ENCODE measurements around the gene KIFC1.

The KIFC1 gene

GRCh38 chr6:33412140-33413009, 20.8 kb downstream of the KIFC1 start:
- no peak for DNase-seq

DNA sequence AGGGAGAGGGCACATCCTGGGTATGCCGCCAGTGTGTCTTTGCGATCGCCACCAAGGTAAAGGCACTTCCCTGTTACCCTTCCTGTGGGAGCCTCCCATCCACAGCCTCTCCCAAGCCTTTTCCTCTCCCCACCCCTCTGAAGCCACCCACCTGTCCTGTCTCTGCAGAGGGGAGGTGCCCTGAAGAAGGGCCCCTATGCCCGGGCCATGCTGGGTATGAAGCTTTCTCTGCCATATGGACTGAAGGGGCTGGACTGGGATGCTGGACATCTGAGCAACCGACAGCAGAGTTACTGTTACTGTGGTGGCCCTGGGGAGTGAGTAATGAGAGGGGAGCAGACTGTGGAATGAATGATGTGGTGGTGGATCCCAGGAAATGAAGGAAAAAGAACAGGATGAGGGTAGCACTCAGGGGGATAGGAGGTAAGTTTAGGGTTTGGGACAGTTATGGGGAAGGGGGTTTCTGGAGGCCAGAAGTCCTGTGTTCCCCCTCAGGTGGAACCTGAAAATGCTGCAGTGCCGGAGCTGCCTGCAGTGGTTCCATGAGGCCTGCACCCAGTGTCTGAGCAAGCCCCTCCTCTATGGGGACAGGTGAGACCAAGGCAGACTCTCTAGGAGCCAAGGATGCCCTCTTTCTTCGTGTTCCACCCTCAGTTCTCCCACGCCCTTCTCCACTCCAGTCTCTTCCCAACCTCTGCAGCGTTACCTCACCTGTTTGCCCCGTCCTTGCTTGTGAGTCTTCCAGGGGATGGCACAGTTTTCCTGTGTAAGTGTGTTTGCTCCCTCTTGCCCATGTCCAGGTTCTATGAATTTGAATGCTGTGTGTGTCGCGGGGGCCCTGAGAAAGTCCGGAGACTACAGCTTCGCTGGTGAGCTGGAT, 21.9 kb downstream of the KIFC1 start:
- no peak for DNase-seq

- no peak for DNase-seq
Observed at GRCh38 chr6:33414592-33415271, 23.1 kb downstream of the KIFC1 start.

DNA sequence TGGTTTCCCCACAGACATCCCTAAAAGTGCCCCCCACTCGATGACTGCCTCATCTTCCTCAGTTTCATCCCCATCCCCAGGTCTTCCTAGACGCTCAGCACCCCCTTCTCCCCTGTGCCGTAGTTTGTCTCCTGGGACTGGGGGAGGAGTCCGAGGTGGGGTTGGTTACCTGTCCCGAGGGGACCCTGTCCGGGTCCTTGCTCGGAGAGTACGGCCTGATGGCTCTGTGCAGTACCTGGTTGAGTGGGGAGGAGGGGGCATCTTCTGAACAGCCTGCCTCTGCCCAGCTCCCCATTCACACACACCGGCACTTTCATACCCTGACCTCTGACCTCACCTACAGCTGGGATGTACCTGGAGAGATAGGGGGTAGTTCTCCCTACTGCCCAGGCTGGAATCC, 24.2 kb downstream of the KIFC1 start:
- DNase-seq = no peak

DNA sequence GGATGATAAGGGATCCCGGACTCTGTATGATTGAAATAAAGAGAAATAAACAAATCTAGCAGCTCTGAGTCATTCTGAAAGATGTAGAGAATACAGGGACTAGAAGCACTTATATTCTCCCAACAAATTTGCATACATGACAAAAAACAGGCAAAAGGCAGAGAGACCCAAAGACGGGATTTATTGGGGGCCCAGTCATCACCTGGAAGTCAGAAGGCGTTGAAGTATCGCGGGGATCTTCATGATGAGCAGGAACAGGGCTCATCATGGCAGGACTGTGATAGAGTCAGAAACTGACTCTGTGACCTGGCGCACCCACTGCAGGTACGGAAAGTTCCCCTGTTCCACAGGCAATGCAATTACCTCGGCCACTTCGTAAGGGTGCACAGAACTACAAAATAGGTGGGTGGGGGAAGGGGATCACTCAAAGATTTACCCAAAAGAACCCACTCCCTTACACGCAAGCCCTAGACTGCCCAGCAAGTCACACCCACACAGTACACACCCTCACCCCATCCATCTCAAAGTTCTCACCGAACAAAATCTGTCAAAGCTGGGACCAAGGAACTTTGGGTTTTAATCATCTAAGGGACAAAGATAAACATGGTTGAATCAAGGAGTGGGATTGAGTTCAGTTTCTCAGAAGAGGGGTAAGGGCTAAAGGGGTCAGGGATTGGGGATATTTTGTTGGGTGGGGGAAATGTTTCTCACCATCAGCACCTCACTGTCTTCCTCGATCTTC, 24.9 kb downstream of the KIFC1 start:
- DNase-seq = no peak

DNA sequence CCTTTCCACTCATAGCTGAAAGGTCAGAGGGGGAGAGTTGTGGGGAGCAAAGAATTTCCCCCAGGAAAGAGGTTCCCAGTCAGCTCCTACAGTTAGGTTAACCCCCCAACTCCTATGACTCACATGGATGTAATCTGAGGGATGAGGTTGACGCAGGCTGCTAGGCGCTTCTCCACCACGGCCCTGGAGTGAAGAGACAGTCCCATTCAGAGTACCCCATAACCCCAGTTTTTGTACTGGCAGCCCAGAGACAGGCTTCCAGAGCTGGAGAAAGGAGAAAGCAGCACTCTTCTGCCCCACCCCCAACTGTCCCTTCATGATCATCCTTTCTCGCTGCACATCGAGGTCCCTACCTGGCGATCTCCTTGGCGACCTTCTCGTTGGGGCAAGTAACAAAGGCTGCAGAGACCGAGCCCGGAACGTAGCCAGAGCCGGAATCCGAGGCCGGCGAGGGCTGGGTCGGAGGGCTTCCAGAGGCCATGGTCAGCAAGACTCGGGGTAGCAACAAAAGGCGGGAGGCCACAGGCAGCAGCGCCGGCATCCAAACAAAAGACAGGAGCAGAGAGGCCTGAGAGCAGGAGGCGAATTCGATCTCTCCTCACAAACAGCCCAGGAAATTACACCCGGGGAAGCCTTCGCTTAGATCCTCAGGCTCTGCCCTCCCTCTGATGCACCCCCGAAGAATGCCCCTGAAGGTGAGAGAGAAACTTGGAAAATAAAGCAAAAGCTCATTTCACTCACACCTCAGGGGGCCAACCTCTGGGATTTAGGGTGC, 25.7 kb downstream of the KIFC1 start:
- DNase-seq = no peak

- DNase-seq = peak; percentile 97
Observed at GRCh38 chr6:33417903-33418689, 26.5 kb downstream of the KIFC1 start, which contains the start of gene CUTA. Gene CUTA, minus strand, starts transcription at chr6:33418107. Its CDS starts 107 bp downstream, at chr6:33418000.

DNA sequence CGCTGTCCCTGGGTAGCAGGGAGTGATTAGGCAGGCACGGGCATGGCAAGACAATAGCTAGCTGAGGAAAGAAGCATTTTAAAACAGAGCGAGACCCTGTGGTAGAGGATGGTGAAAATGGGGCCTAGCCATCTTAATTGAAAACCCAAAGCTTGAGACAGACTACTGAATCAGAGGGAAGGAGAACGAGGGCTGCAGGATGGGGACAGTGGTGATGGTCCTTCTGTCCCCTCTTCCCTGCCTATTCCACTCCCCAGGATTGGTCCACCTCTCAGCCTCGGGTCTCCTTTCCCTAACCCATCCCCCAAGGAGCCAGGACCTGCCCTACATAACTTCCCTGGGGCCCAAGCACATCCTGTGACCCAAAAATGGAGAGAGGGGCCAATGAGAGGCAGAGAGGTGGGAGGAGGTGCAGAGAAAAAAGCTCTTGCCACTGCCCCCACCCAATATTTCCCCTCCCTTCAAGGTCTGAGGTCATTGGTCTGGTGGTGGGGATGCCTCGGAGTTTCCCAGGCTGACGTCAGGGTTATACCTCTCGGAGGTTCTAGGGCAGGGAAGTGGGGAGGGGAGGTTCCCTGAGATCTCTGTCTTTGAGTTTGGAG, 27.2 kb downstream of the KIFC1 start:
- no peak for DNase-seq

DNA sequence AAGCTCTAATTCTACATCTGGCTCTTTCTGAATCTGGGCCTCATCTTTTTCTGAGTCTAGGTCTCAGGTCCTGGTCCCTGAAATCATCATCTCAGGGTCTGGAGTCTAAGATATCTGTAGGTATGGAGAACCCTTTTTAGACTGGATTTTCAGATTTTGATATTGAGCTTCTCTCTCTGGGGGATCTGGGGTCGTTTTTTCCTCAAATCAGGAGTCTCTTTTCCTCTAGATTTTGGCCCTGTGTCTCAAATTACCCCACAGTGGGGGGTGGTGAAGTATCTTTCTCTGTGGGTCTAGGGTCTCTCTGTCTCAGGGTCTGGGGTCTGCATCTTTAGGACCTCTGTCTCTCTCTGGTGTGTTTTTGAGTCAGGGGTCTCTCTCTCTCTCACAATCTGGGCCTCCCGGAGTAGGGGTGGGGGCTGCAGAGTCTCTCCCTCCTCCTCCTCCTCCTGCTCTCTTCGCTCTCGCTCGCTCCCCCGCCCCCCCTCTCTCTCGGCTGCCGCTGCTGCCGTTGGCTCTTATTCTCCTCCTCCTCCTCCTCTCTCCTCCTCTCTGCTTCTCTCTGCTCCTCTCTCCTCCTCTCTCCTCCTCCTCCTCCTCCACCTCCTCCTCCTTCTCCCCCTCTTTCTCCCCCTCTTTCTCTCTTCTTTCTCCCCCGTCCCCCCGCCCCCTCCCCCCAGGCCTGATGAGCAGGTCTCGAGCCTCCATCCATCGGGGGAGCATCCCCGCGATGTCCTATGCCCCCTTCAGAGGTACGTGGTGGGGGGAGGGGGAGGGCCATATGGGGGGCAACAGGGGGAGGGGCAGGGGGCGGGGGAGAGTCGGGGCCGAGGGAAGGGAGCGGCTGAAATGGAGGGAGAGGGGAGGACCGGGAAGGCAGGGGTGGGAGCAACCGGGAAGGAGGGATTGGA, 28.2 kb downstream of the KIFC1 start, which contains the start of gene SYNGAP1:
SYNGAP1 (plus strand) TSS at position 486 of the 911 bp plus-strand sequence; CDS start at position 686, 200 bp downstream.
- no peak for DNase-seq

DNA sequence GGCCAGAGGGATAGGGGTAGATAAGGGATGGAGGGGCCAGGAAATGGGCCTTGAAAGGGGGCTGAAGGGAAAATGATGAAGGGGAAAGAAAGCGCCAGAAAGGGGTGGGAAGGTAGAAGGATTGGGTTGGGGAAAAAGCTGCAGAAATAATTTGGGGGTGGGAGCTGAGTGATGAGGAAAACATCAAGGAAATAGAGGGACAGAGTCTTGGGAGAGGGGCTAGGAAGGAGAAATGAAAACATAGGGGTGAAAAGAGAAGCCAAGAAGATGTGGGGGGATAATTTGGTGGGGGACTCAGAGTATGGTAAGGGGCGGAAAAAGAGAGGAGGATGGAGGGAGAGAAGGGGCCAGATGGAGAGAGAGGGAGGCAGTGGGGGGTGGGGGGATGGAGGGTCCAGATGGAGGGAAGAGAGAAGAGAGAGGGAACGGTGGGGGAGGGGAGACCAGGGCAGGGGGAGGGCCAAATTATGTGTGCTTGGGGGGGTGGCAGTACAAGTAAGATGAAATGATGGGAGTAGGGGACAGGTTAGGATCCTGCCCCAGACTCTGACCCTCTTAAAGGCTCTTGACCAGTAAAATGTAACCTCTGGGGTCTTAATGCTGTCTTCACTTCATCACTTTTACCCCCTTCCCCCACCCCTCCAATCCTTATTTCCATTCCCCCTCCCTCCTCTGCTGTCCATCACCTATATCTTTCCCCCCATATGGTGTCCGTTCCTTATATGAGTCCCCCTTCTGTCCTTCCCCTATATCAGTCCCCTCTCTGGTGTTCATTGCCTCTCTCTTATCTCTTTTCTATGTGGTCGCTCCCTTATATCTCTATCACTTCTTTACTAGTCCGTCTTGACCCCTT, 29.1 kb downstream of the KIFC1 start:
- DNase-seq = no peak

DNA sequence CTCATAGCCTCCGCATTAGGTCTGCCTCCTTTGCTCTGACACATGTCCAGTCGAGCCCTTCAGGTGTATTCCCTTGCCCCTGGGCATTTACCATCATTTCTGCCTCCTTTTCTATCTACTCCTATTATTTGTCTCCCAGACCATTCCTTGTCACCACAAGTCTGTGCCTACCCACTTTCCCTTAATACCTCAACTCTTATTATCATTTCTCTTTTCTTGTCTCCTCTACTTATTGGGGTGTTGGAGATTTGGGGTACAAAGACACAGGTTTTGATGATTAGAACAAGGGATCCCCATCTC, 29.7 kb downstream of the KIFC1 start:
- no peak for DNase-seq

- DNase-seq = no peak
Observed at GRCh38 chr6:33423777-33424176, 32.2 kb downstream of the KIFC1 start.

DNA sequence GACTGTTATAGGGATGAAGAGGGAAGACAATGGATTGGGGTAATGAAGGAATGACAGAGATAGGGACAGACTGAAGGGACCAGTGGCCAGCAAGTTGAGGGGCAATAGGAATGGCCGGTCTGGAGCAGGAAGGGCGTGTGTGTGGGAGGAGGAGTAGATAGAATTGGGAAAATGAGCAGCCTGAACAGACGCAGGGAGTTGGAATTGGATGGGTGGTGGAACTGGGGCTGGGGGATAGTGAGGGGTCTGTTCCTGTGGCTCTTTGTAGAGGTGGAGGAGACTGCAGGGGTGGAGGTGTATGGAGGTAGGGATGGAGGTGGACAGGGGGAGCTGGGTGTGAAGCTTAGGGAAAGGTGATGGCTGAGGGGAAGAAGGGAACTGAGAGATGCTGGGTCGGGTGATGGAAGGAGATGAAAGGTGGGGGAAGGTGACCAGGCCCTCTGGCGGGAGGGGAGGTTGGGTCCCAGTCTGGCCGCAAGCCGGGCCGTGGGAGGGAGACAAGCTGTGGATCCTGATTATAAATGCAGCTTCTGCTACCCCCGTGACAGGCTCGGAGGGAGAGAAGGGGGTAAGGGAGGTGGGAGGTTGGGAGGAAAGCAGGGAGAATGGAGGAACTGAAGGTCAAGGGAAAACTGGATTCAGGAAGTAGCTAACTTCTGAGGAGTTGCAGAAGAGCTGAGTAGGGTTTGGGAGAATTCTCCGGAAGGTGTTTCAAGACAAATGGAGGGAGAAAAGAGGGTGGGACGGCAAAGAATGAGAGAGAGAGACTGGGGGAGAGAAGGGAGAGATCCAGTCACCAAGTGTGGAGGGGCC, 33.4 kb downstream of the KIFC1 start:
- no peak for DNase-seq

DNA sequence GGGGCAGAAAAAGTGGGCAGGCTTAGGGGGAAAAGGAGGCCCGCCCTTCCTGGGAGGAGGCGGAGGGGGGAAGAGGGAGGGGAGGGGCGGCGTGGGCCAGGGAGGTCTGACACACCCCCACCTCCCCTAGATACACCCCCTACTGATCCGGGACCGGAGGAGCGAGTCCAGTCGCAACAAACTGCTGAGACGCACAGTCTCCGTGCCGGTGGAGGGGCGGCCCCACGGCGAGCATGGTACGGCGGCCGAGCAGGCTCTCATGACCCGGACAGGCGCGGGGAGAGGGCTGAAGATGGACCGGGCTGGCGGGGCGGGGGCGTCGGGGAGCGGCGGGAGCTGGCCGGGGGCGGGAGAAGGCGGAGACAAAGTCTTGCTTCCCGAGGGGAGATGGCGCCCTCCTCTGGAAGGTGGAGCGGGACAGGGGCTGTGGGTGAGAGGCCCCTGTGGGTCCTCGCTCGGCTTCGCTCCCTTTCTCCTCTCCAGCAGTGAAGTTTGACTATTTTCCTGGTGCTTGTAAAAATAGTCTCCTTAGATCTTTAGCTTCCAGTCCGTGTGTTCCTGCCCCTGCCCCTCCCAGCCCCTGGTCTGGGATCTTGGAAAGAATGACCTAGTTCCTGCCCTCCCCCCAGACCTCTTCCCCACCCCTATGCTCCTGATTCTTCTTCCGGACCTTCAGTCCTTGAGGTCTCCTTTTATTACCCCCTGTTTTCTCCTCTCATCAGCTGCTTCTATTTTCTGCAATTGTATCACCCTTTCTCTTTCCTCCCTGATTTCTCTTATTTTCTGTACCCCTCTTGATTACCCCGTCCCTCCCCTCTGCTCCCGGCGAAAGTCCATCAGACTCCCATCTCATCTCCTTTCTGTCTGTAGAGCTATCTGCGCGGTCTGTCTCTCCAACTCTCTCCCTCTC, 34.3 kb downstream of the KIFC1 start:
- no peak for DNase-seq

DNA sequence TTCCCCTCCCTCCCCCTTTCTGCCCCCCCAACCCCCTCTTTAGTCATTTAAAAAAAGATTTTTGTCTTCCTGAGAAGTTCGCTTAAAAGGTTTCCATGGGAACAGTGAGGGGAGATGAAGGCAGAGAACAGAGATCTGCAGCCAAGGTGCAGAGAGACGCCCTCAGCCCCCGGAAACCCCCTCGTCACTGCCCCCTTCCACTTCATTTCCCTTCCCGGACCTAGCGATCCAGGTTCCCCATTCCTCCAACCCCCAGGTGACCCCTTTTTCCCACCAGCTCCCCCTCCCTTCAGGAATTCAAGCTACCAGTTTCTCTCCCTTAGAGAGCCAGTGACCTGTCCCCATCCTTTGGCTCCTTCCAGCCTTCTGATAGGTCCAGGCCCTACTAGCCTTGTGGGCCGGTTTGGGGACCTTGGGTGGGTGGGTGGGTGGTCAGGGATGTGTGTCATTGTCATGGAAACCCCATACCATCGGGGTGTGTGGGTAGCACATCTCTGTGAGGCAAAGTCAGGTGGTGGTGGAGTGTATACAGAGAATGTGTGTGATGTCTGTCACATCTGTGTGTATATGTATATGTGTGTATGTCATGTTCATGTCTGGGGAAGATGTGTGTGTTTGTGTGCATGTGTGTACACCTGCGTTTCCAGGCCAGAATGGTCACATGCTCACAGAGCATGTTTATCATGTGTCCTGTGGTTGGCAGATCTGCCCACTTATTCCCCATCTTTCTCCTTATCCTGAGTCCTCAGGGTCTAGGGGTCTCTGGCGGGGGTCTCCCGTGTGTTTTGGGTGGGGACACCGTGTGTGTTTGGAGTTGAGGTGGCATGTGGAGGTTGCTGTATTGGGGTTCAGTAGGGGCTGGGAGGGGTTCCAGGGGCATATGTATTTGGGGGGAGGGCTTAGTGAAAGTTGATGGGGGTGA, 35.2 kb downstream of the KIFC1 start:
- DNase-seq = no peak

Measured in NCI-H1436 treated with DMSO at 0.1 percent for 48 hours (cell line).